PFSK-1 (cell line): ENCODE measurements around the gene ZNF174.

ENCODE experiments used
- FOXP2 ChIP-seq: optimal IDR thresholded peaks from 2 replicates; pipeline ENCODE3; 2011; ENCODE audit warnings: borderline replicate concordance, control low read depth, inconsistent platforms; ENCODE audit not compliant: insufficient read depth; ENCODE audit errors: extremely low read length, extremely low read depth
- POLR2AphosphoS5 ChIP-seq: IDR thresholded peaks from 2 replicates; pipeline ENCODE4 v1.6.1; 2012; ENCODE audit warnings: low read depth, mild to moderate bottlenecking, control low read depth, low read length, moderate library complexity
- SIN3A ChIP-seq: IDR thresholded peaks from 2 replicates; pipeline ENCODE4 v1.6.1; 2012; ENCODE audit warnings: mild to moderate bottlenecking, low read length, moderate library complexity, borderline replicate concordance; ENCODE audit not compliant: insufficient read depth
- TAF1 ChIP-seq: IDR thresholded peaks from 2 replicates; pipeline ENCODE4 v1.6.1; 2012; ENCODE audit warnings: low read length, control low read depth, borderline replicate concordance; ENCODE audit not compliant: insufficient read depth
- TF ChIP-seq, protein P1 (sequence below), 2 experiments: IDR thresholded peaks; 2 replicates each; pipeline versions ENCODE4 v1.6.1 to v1.8.0; 2011 to 2012; ENCODE audit warnings: low read depth in 2 of 2, low read length in 2 of 2, control low read depth in 1 of 2, inconsistent platforms in 1 of 2, mild to moderate bottlenecking in 1 of 2, moderate library complexity in 1 of 2; ENCODE audit not compliant: insufficient read depth in 1 of 2

The ZNF174 gene

DNA sequence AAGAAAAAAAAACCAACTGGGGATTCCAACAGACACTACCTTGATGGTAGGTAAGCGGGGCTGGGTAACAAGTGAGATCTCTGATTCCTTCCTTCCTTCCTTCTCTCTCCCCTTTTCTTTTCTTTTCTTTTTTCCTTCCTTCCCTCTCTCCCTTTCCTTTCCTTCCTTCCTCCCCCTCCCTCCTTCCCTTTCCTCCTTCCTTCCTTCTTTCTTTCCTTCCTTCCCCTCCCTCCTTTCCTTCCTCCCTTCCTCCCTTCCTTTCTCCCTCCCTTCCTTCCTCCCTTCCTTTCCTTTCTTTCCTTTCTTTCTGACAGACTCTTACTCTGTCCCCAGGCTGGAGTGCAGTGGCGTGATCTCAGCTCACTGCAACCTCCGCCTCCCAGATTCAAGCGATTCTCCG lies 25.3 kb upstream of the ZNF174 start:
- TF ChIP-seq FOXP2: no peak

GRCh38 chr16:3377917-3378316 lies 23.1 kb upstream of the ZNF174 start:
- TF ChIP-seq, protein P1, sequence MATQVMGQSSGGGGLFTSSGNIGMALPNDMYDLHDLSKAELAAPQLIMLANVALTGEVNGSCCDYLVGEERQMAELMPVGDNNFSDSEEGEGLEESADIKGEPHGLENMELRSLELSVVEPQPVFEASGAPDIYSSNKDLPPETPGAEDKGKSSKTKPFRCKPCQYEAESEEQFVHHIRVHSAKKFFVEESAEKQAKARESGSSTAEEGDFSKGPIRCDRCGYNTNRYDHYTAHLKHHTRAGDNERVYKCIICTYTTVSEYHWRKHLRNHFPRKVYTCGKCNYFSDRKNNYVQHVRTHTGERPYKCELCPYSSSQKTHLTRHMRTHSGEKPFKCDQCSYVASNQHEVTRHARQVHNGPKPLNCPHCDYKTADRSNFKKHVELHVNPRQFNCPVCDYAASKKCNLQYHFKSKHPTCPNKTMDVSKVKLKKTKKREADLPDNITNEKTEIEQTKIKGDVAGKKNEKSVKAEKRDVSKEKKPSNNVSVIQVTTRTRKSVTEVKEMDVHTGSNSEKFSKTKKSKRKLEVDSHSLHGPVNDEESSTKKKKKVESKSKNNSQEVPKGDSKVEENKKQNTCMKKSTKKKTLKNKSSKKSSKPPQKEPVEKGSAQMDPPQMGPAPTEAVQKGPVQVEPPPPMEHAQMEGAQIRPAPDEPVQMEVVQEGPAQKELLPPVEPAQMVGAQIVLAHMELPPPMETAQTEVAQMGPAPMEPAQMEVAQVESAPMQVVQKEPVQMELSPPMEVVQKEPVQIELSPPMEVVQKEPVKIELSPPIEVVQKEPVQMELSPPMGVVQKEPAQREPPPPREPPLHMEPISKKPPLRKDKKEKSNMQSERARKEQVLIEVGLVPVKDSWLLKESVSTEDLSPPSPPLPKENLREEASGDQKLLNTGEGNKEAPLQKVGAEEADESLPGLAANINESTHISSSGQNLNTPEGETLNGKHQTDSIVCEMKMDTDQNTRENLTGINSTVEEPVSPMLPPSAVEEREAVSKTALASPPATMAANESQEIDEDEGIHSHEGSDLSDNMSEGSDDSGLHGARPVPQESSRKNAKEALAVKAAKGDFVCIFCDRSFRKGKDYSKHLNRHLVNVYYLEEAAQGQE (IDR thresholded peaks at IDR 0.05; ENCODE audit: insufficient read depth in 1 of 2, low read depth in 2 of 2, low read length in 2 of 2): no peak
- no peak for TF ChIP-seq TAF1
- TF ChIP-seq POLR2AphosphoS5: no peak
- TF ChIP-seq FOXP2: no peak
- no peak for TF ChIP-seq SIN3A

DNA sequence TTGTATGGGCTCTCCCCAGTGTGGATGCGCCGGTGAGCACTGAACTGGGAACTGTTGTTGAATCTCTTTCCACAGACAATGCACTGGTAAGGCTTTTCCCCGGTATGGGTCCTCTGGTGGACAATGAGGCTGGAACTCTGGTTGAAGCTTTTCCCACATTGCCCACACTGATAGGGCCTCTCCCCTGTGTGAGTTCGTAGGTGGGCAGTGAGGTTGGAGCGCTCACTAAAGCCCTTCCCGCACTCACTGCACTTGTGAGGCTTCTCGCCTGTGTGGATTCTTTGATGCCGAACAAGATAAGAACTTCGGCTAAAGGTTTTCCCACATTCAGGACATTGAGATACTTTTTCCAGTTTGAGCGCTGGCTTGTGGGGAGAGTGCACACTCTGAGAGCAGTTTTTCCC lies 18.0 kb upstream of the ZNF174 start:
- no peak for TF ChIP-seq POLR2AphosphoS5
- no peak for TF ChIP-seq TAF1
- TF ChIP-seq, protein P1 (IDR thresholded peaks at IDR 0.05; ENCODE audit: insufficient read depth in 1 of 2, low read depth in 2 of 2, low read length in 2 of 2): no peak
- no peak for TF ChIP-seq SIN3A
- TF ChIP-seq FOXP2: no peak

DNA sequence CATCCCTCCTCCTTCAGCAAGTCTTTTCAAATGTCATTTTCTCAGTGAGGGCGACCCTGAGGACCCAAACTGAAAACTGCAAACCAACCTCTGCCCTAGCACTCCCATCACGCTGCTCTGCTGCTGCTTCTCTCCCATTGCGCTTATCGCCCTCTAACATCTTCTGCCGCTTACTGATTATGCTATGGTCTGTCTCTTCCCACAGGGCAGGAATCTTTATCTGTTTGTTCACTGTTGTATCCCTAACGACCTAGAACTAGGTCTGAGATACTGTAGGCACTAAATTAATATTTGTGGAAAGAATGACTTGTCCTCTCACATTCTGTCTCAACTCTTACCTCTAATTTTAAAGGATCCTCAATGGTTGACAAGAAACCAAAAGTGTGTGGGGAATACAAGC lies 12.7 kb upstream of the ZNF174 start:
- TF ChIP-seq POLR2AphosphoS5 (no peak), TAF1 (no peak), FOXP2 (no peak), SIN3A (no peak)
- TF ChIP-seq, protein P1 (IDR thresholded peaks at IDR 0.05; ENCODE audit: insufficient read depth in 1 of 2, low read depth in 2 of 2, low read length in 2 of 2): no peak

DNA sequence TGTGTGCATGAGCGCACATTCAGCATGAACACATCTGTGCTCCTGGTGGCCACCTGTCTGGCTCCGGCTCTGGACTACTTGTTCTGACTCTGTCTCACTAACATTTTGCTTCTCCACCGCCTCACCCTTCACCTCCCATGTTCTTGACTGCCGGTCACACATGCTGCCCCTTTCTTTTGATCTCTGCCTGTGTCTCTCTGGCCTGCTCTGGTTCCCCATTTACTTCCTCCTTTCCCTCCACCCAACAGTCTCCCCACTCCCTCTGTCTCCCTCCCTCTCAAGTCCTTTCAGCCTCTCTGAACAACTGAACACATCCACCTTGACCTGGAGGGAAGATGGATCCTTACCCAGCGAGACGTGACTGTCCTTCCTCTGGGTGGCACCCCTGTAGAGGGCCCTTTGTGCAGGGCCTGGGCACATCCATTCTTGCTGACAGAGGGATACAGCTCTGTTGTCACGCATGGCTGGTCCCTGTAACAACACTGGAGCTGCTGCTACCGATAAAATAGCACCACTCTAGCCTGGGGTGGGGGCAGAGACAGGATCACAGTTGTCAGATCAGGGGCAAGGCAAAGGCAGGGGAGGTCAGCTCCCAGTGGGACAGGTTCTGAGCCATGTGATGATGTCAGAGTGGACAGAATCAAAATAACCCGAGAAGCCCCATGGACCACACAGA lies 11.2 kb upstream of the ZNF174 start:
- TF ChIP-seq, protein P1 (IDR thresholded peaks at IDR 0.05; ENCODE audit: insufficient read depth in 1 of 2, low read depth in 2 of 2, low read length in 2 of 2): no peak
- TF ChIP-seq FOXP2 (no peak), POLR2AphosphoS5 (no peak), SIN3A (no peak), TAF1 (no peak)

GRCh38 chr16:3400446-3400778 lies 603 bp upstream of the ZNF174 start:
- no peak for TF ChIP-seq TAF1
- no peak for TF ChIP-seq FOXP2
- TF ChIP-seq SIN3A: no peak
- TF ChIP-seq, protein P1 (IDR thresholded peaks at IDR 0.05; ENCODE audit: insufficient read depth in 1 of 2, low read depth in 2 of 2, low read length in 2 of 2): no peak
- no peak for TF ChIP-seq POLR2AphosphoS5
